Measurements from ENCODE around the gene WDR47.
A peak's percentile ranks its signal among the peaks of the same experiment; 100 is the strongest.

Gene WDR47

DNA sequence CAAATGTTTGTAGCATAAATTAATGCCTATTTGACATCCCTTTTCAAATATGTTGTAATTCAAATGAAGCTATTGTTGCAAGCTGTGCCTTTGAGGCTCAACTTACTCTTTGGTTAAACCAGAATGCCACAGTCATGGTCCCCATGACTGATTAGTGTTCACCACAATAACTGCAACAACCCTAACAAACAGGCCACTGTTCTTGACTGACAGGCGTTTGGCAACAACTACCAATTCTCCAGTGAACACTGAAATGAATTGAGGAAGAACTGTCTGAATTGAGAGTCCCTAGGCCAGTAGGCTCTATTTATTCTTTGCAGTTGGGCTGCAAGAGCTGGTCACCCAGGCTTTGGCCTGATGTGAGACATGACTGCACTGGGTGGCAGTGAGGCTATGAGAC lies 42.0 kb upstream of the WDR47 start:
- TF ChIP-seq, protein P1, sequence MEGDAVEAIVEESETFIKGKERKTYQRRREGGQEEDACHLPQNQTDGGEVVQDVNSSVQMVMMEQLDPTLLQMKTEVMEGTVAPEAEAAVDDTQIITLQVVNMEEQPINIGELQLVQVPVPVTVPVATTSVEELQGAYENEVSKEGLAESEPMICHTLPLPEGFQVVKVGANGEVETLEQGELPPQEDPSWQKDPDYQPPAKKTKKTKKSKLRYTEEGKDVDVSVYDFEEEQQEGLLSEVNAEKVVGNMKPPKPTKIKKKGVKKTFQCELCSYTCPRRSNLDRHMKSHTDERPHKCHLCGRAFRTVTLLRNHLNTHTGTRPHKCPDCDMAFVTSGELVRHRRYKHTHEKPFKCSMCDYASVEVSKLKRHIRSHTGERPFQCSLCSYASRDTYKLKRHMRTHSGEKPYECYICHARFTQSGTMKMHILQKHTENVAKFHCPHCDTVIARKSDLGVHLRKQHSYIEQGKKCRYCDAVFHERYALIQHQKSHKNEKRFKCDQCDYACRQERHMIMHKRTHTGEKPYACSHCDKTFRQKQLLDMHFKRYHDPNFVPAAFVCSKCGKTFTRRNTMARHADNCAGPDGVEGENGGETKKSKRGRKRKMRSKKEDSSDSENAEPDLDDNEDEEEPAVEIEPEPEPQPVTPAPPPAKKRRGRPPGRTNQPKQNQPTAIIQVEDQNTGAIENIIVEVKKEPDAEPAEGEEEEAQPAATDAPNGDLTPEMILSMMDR (IDR thresholded peaks at IDR 0.05; ENCODE audit: low read depth, low read length, missing control alignments) = no peak
- no peak overlapping the region for H3K4me3 ChIP-seq (replicated peaks; ENCODE audit: low read depth, low read length)
- DNase-seq (ENCODE audit: extremely low read depth, low read depth) = no peak

DNA sequence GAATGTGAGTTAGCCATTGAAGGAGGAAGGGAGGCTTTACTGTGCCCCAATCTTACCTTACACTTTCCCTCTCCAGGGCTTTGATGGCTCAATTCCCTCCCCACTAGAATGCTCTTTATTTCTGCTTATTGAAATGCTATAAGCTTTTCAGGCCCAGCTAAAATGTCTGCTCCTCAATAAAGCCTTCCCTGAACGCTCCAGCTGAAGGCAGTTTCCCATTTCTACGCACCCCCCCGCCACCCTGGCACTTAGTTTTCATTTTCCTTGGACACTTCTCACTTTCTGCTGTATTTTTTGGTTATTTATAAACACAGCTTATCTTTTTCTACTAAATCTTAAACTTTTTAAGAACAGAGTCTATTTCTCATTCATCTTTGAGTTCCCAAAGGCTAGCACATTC lies 41.6 kb upstream of the WDR47 start:
- no peak for DNase-seq (ENCODE audit: extremely low read depth, low read depth)
- TF ChIP-seq, protein P1 (IDR thresholded peaks at IDR 0.05; ENCODE audit: low read depth, low read length, missing control alignments) = no peak
- no peak overlapping the region for H3K4me3 ChIP-seq (replicated peaks; ENCODE audit: low read depth, low read length)

DNA sequence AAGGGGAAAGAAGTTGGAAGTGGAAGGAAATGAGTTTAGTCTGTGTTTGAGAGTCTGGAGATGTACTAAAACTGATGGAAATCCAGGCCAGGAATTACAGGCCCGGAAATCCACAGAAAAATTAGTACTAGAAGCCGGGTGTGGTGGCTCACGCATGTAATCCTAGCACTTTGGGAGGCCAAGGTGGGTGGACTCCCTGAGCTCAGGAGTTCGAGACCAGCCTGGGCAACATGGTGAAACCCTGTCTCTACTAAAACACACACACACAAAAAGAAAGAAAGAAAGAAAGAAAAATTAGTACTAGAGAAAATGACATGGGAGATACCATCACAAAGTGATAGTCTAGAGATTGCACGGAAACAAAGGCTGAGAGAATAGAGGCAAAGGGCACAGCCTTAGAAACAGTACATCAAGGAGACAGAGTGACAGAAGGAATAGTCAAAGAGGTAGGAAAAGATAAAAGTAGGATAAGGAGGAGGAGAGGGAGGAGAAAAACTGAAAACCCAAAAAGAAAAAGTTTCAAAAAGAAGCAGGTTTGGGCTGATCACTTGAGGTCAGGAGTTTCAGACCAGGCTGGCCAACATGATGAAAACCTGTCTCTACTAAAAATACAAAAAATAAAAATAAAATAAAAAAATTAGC lies 38.7 kb upstream of the WDR47 start:
- TF ChIP-seq, protein P1 (IDR thresholded peaks at IDR 0.05; ENCODE audit: low read depth, low read length, missing control alignments) = no peak
- no peak for DNase-seq (ENCODE audit: extremely low read depth, low read depth)
- H3K4me3 ChIP-seq (replicated peaks; ENCODE audit: low read depth, low read length) = no peak overlapping the region

DNA sequence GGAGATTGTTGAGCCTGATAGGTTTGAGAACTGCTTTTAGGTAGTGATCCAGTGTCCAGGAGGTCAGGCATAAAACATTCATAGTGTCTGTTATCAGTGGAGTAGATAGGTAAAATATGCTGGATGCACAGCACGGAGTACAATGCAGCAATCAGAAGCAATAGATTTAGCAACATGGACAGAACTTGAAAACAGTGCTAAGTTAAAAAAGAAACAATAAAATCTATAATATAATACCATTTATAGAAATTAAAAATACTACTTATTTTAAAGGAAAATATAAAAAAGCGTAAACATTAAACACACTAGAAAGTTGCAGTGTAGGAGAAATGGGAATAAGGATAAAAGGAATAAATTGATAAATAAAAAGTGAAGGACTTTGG lies 37.3 kb upstream of the WDR47 start:
- no peak overlapping the region for H3K4me3 ChIP-seq (replicated peaks; ENCODE audit: low read depth, low read length)
- TF ChIP-seq, protein P1 (IDR thresholded peaks at IDR 0.05; ENCODE audit: low read depth, low read length, missing control alignments) = no peak
- DNase-seq (ENCODE audit: extremely low read depth, low read depth) = no peak

DNA sequence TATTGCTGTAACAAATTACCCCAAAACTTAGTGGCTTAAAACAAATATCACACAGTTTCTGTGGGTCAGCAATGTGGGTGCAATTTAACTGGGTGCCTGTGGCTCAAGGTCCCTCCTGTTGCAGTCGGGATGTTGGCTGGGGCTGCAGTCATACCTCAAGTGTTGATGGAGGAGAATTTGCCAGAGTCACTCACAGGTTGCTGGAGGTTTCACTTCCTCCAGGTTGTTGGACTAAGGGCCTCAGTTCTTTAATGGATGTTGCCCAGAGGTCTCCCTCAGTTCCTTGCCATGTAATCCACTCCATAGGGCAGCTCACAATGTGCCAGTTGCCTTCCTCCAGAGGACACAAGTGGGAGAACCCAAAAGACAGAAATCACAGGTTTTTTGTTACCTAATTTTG lies 36.4 kb upstream of the WDR47 start:
- TF ChIP-seq, protein P1 (IDR thresholded peaks at IDR 0.05; ENCODE audit: low read depth, low read length, missing control alignments) = no peak
- DNase-seq (ENCODE audit: extremely low read depth, low read depth) = no peak

DNA sequence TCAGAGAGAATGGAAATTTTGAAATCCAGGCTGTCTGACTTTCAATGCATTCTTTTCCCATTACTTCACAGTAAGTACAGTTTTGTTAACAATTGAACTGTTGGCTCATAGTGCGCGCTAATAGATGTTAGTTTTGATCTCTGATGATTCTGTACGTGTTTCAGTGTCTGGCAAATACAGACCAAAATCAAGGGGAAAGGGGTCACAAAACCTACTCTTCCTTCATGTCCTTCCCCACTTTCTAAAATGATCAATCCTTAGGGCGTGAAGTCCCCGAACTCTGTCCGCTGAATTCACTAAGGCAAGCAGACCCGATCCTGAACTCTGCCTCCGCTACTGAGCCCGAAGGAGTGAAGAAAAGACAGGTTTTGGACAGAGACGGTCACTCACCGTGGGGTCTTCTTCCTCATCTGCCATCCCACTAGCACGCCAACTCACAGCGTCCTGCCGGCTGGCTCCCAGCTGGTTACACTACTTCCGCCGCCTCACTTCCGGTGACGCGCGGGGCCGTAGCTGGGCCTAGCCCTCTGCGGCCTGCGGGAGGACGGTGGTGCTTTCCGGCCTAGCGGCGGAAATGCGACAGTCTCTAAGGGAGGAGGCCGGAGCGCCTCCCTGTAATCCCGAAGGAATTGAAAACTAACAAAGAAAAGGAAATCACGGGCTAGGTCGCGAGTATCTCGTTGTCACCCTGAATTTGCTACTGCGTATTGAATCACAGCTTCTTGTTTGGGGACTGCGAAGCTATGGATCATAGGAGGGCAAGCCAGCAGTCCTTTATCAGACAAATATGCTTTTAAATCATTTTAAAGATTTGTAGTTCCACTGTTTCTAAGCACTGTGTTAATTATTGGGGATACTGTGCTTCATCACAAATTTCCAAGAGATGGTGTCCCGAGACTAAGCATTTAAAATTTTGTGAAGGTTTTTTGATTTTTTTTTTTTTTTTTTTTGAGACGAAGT lies 33.9 kb upstream of the WDR47 start, which contains the start of gene TAF13:
TSS of gene TAF13 (minus strand) at position 473 of the 960 bp plus-strand sequence. CDS start at position 417, 56 bp downstream.
- peak; percentile 71 for DNase-seq (ENCODE audit: extremely low read depth, low read depth)
- H3K4me3 ChIP-seq (replicated peaks; ENCODE audit: low read depth, low read length) = peak within 1 kb of the TSS; percentile 78
- TF ChIP-seq, protein P1 (IDR thresholded peaks at IDR 0.05; ENCODE audit: low read depth, low read length, missing control alignments) = peak; percentile 11

More for the DNA sequence above, 36.4 kb upstream of the WDR47 start:
- no peak overlapping the region for H3K4me3 ChIP-seq (replicated peaks; ENCODE audit: low read depth, low read length)
